ENCODE data around the gene OMA1. TPM values are rescaled to one million over a fixed set of nuclear protein-coding genes. Genes with fewer than 3 reads are reported as not detected.
"Not testable (repeated sequence)": the region's sequence is repeated elsewhere in the genome, so short reads cannot be mapped to it uniquely, and the experiment has no call there.

Gene OMA1
- 18.9 and 21.4 TPM in 2 replicates for total RNA-seq (2014; rRNA removed; shearing (Covaris generic))

- DNase-seq (ENCODE audit: low read depth): peak; percentile 96
These were observed at the start of gene OMA1 for GRCh38 chr1:58546520-58547308. OMA1 (minus strand) TSS chr1:58546726; CDS start chr1:58539294, 7,432 bp downstream.

GRCh38 chr1:58594546-58594945, 48.0 kb upstream of the OMA1 start:
- no peak for DNase-seq (ENCODE audit: low read depth)

DNA sequence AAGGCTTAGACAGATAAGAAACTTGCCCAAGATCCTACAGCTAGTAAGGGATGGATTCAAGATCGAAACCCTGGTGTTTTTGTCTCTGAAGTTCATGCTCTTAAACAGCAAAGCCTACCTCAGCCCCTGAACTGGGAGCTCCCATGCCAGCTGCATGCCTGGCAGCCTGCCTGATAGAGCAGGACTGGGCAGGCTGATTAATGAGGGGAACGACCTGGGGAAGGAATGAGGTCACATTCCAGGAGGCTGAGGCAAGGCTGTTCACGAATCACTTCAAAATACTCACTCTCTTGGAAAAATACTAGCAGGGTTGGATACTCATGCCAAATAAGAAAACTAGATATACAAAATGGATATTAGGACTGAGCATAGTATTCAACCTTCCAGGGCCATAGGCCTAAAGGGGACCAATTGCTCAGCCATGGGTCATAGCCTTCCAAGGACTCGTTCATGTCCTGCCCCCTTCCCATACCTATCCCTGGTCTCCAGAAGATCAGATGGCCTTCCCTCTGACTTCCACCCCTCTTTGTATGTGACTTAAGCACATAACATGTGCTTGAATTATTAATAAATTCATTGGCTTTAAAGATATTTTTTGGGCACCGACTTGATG, 46.1 kb upstream of the OMA1 start:
- peak; percentile 98 for DNase-seq (ENCODE audit: low read depth)

GRCh38 chr1:58591806-58592205, 45.3 kb upstream of the OMA1 start:
- DNase-seq (ENCODE audit: low read depth): no peak

DNA sequence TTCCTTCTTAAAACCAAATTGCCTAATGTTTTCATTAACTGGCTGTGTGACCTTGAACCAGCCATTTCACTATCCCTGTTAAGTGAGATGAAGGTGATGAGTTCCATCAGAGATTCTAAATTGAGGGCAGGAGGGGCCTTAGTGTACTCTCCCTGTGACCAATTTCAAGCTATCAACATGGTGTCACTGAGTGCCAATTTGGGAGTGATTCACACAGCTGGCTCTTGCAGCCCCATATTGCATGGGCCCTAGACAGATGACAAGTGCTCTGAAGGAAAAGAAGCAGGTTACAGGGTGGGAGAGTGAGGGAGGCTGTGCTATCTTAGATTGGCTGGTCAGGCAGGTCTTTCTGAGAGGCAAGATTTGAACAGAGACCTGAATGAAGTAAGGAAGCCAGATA, 43.5 kb upstream of the OMA1 start:
- DNase-seq (ENCODE audit: low read depth): peak; percentile 19

GRCh38 chr1:58588396-58588795, 41.9 kb upstream of the OMA1 start:
- DNase-seq (ENCODE audit: low read depth): no peak

GRCh38 chr1:58587667-58588066, 41.1 kb upstream of the OMA1 start:
- DNase-seq (ENCODE audit: low read depth): no peak

DNA sequence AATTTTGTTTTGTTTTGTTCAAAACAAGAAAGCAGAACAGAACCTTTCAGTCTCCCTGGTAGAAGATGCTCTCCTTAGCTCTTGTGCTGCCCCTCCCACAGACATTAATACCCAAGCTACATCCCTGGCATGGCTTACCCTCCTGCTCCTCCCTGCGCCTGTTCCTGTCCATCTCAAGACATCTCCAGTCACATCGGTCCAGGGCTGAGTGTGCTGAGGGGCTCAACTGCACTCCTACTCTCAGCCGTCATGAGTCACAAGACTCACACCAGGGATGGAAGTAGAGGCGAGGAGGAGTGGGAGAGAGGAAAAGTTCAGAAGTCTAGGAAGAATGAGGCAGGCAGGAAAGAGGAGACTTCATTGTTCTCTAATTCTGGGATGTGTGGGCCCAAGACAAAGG, 39.7 kb upstream of the OMA1 start:
- no peak for DNase-seq (ENCODE audit: low read depth)

GRCh38 chr1:58585581-58586151, 39.1 kb upstream of the OMA1 start:
- peak; percentile 12 for DNase-seq (ENCODE audit: low read depth)

- DNase-seq (ENCODE audit: low read depth): peak; percentile 9
These were observed 38.6 kb upstream of the OMA1 start for GRCh38 chr1:58585166-58585565.

- DNase-seq (ENCODE audit: low read depth): peak; percentile 99
These were observed 37.8 kb upstream of the OMA1 start for GRCh38 chr1:58584082-58584895.

- peak; percentile 32 for DNase-seq (ENCODE audit: low read depth)
These were observed 37.0 kb upstream of the OMA1 start for GRCh38 chr1:58583496-58583895.

GRCh38 chr1:58582143-58582542, 35.6 kb upstream of the OMA1 start:
- DNase-seq (ENCODE audit: low read depth): not testable (repeated sequence)

GRCh38 chr1:58581641-58582040, 35.1 kb upstream of the OMA1 start:
- DNase-seq (ENCODE audit: low read depth): no peak

- DNase-seq (ENCODE audit: low read depth): peak; percentile 56
These were observed 33.7 kb upstream of the OMA1 start for GRCh38 chr1:58580186-58580585.

- DNase-seq (ENCODE audit: low read depth): no peak
These were observed 31.1 kb upstream of the OMA1 start for GRCh38 chr1:58577654-58578030.

GRCh38 chr1:58576727-58577653, 30.5 kb upstream of the OMA1 start, which contains the start of gene TACSTD2:
TACSTD2 (minus strand) TSS chr1:58577252; CDS start chr1:58577156, 96 bp downstream.
- no peak for DNase-seq (ENCODE audit: low read depth)

DNA sequence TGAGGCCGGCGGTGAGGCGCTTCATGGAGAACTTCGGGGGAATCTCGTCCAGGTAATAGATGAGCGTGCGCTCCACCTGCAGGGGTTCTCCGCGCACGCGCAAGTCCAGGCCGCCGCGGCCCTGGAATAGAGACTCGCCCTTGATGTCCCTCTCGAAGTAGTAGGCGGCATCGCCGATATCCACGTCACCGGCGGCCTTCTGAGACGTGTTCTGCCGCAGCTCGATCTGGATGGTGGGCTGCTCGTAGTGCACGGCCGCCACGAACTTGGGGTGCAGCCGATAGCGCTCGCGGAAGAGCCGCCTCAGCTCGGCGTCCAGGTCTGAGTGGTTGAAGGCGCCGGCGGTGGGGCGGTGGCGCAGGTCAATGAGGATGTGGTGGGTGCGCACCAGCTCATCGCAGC, 29.8 kb upstream of the OMA1 start:
- no peak for DNase-seq (ENCODE audit: low read depth)

DNA sequence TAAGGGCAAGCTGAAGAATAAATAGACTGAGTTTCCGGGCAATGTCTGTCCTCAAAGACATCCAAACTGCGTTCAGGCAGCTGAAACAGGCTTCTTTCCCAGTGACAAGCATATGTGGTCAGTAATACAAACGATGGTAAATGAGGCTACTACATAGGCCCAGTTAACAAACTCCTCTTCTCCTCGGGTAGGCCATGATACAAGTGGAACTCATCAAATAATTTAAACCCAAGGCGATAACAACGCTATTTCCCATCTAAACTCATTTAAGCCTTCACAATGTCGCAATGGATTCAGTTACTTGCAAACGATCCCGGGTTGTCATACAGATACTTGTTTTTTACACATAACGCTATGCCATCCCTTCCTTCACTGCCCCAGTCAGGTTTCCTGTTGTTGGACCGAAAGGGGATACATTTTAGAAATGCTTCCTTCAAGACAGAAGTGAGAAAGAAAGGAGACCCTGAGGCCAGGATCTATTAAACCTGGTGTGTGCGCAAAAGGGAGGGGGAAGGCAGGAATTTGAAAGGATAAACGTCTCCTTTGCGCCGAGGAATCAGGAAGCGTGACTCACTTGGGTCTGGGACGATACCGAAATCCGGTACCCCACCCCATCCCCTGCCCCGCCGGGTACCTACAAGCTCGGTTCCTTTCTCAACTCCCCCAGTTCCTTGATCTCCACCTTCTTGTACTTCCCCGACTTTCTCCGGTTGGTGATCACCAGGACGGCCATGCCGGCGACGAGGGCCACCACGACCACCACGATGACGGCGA, 29.2 kb upstream of the OMA1 start:
- no peak for DNase-seq (ENCODE audit: low read depth)

DNA sequence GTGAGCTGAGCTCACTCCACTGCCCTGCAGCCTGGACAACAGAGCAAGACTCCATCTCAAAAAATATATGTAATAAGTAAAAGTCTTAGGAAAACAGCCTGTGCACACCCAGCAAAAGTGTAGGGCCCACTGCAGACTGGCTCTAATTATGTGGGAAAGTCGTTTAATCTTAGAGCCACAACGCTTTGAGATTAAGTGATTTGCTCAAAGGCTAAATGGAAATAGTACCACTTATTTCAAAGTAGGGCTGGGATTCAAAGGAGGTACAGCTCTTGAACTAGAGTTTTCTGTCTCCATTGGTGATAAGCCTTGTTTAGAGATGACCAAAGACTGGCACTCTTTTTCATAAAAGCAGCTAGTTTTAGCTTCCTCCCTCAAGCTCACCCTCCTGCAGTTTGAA, 28.3 kb upstream of the OMA1 start:
- DNase-seq (ENCODE audit: low read depth): no peak

All from M059J (cell line).